Measurements from ENCODE around the gene ENDOU.

Gene ENDOU

GRCh38 chr12:47742253-47742825 is 17.0 kb upstream of the ENDOU start:
- peak; percentile 34 for DNase-seq

- DNase-seq, result peak; percentile 31
Measured at GRCh38 chr12:47741340-47741703, 16.0 kb upstream of the ENDOU start.

- no peak for DNase-seq
Measured at GRCh38 chr12:47740606-47741339, 15.5 kb upstream of the ENDOU start.

- DNase-seq, result no peak
Measured at GRCh38 chr12:47739979-47740378, 14.7 kb upstream of the ENDOU start.

- DNase-seq, result no peak
Measured at GRCh38 chr12:47739297-47739696, 14.0 kb upstream of the ENDOU start.

GRCh38 chr12:47737936-47738594 is 12.8 kb upstream of the ENDOU start:
- DNase-seq, result no peak

GRCh38 chr12:47736877-47737676 is 11.8 kb upstream of the ENDOU start:
- peak; percentile 40 for DNase-seq

- no peak for DNase-seq
Measured at GRCh38 chr12:47736216-47736615, 10.9 kb upstream of the ENDOU start.

GRCh38 chr12:47735649-47736048 is 10.4 kb upstream of the ENDOU start:
- no peak for DNase-seq

GRCh38 chr12:47734725-47735480 is 9.6 kb upstream of the ENDOU start:
- DNase-seq, result no peak

GRCh38 chr12:47733142-47733541 is 7.9 kb upstream of the ENDOU start:
- DNase-seq, result no peak

- no peak for DNase-seq
Measured at GRCh38 chr12:47732504-47732903, 7.2 kb upstream of the ENDOU start.

GRCh38 chr12:47731723-47732122 is 6.4 kb upstream of the ENDOU start:
- no peak for DNase-seq

GRCh38 chr12:47730341-47730744 is 5.1 kb upstream of the ENDOU start:
- DNase-seq, result no peak

GRCh38 chr12:47729233-47729632 is 3.9 kb upstream of the ENDOU start:
- no peak for DNase-seq

- DNase-seq, result peak; percentile 89
Measured at GRCh38 chr12:47725893-47726292, 603 bp upstream of the ENDOU start.

GRCh38 chr12:47722941-47723631 is 2.2 kb downstream of the ENDOU start:
- DNase-seq, result no peak

- DNase-seq, result no peak
Measured at GRCh38 chr12:47722136-47722834, 3.0 kb downstream of the ENDOU start.

GRCh38 chr12:47721431-47721973 is 3.8 kb downstream of the ENDOU start:
- peak; percentile 19 for DNase-seq

GRCh38 chr12:47718531-47718930 is 6.8 kb downstream of the ENDOU start:
- no peak for DNase-seq
